ENCODE results near the gene CLCN7. TPM values are rescaled to one million over a fixed set of nuclear protein-coding genes. Genes with fewer than 3 reads are reported as not detected.

The CLCN7 gene
- total and polyA plus RNA-seq, 2 of the 13 experiments (the other 11 are each of a cell fraction or from before 2014, with no cell fraction given) = 24.6 to 25.1 TPM

- TF ChIP-seq STAT6 (CRISPR knock-in tag; IDR thresholded peaks at IDR 0.05; ENCODE audit: borderline replicate concordance) (no peak; the same call in 1 of the 2 replicates), IKZF4 (CRISPR knock-in tag; IDR thresholded peaks at IDR 0.05; ENCODE audit: borderline replicate concordance, low read depth, not compliant biosample characterization) (peak; percentile 93), ATM (IDR thresholded peaks at IDR 0.05; ENCODE audit: borderline replicate concordance) (no peak), RBM22 (optimal IDR thresholded peaks at IDR 0.05; ENCODE audit: low read length) (no peak), ZZZ3 (CRISPR knock-in tag; IDR thresholded peaks at IDR 0.05; ENCODE audit: borderline replicate concordance) (peak; percentile 87; the same call in 1 of the 2 replicates), ZNF326 (CRISPR knock-in tag; IDR thresholded peaks at IDR 0.05; ENCODE audit: borderline replicate concordance) (no peak), ZEB1 (IDR thresholded peaks at IDR 0.05; ENCODE audit: insufficient replicate concordance, low read depth) (no peak), MED13 (CRISPR knock-in tag; IDR thresholded peaks at IDR 0.05) (no peak), NR2F6 (IDR thresholded peaks at IDR 0.05) (no peak), NR2F6 (CRISPR knock-in tag; IDR thresholded peaks at IDR 0.05) (peak; percentile 76; the same call in 1 of the 2 replicates), ZNF354B (CRISPR knock-in tag; IDR thresholded peaks at IDR 0.05) (0 out of 2 replicates have a peak, but pooled peaks have one; percentile 32), PRDM15 (CRISPR knock-in tag; IDR thresholded peaks at IDR 0.05) (0 out of 2 replicates have a peak, but pooled peaks have one; percentile 51), BCL6 (CRISPR knock-in tag; IDR thresholded peaks at IDR 0.05) (peak; percentile 56; the same call in 1 of the 2 replicates)
- TF ChIP-seq, protein P1, sequence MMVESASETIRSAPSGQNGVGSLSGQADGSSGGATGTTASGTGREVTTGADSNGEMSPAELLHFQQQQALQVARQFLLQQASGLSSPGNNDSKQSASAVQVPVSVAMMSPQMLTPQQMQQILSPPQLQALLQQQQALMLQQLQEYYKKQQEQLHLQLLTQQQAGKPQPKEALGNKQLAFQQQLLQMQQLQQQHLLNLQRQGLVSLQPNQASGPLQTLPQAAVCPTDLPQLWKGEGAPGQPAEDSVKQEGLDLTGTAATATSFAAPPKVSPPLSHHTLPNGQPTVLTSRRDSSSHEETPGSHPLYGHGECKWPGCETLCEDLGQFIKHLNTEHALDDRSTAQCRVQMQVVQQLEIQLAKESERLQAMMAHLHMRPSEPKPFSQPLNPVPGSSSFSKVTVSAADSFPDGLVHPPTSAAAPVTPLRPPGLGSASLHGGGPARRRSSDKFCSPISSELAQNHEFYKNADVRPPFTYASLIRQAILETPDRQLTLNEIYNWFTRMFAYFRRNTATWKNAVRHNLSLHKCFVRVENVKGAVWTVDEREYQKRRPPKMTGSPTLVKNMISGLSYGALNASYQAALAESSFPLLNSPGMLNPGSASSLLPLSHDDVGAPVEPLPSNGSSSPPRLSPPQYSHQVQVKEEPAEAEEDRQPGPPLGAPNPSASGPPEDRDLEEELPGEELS (CRISPR knock-in tag; IDR thresholded peaks at IDR 0.05) = peak; percentile 48; the same call in 1 of the 2 replicates
- TF ChIP-seq, protein P2, sequence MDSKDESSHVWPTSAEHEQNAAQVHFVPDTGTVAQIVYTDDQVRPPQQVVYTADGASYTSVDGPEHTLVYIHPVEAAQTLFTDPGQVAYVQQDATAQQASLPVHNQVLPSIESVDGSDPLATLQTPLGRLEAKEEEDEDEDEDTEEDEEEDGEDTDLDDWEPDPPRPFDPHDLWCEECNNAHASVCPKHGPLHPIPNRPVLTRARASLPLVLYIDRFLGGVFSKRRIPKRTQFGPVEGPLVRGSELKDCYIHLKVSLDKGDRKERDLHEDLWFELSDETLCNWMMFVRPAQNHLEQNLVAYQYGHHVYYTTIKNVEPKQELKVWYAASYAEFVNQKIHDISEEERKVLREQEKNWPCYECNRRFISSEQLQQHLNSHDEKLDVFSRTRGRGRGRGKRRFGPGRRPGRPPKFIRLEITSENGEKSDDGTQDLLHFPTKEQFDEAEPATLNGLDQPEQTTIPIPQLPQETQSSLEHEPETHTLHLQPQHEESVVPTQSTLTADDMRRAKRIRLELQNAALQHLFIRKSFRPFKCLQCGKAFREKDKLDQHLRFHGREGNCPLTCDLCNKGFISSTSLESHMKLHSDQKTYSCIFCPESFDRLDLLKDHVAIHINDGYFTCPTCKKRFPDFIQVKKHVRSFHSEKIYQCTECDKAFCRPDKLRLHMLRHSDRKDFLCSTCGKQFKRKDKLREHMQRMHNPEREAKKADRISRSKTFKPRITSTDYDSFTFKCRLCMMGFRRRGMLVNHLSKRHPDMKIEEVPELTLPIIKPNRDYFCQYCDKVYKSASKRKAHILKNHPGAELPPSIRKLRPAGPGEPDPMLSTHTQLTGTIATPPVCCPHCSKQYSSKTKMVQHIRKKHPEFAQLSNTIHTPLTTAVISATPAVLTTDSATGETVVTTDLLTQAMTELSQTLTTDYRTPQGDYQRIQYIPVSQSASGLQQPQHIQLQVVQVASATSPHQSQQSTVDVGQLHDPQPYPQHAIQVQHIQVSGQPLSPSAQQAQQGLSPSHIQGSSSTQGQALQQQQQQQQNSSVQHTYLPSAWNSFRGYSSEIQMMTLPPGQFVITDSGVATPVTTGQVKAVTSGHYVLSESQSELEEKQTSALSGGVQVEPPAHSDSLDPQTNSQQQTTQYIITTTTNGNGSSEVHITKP (CRISPR knock-in tag; IDR thresholded peaks at IDR 0.05; ENCODE audit: low read depth) = no peak
Measured at GRCh38 chr16:1474796-1475551, at the start of gene CLCN7 (continued).
